Fibroblast of lung (primary cell): ENCODE results near the gene TUBD1. TPM values are rescaled to one million over a fixed set of nuclear protein-coding genes. Genes with fewer than 3 reads are reported as not detected.

Experiments used
- DNase-seq, 2 donors: peaks; one replicate each; pipeline versions ENCODE4 v3.0.0 to v3.0.0-alpha.2; 2010; ENCODE audit warnings: low read depth in 2 of 2
- H2AFZ ChIP-seq: 2 replicates; pipeline ENCODE4 v1.5.1; 2012; ENCODE audit warnings: low read length, control low read depth, inconsistent platforms
- H3K27ac ChIP-seq: 2 replicates; pipeline ENCODE4 v1.5.1; 2011; ENCODE audit warnings: low read length, control low read depth; ENCODE audit not compliant: insufficient read depth
- H3K27me3 ChIP-seq: 2 replicates; pipeline ENCODE4 v1.5.1; 2011; ENCODE audit warnings: mild to moderate bottlenecking, low read length; ENCODE audit not compliant: control insufficient read depth, insufficient read depth
- H3K36me3 ChIP-seq: 2 replicates; pipeline ENCODE4 v1.5.1; 2011; ENCODE audit warnings: low read length; ENCODE audit not compliant: control insufficient read depth, insufficient read depth
- H3K4me1 ChIP-seq: 2 replicates; pipeline ENCODE4 v1.5.1; 2011; ENCODE audit warnings: low read length; ENCODE audit not compliant: control insufficient read depth, insufficient read depth; ENCODE audit errors: extremely low read depth
- H3K4me2 ChIP-seq: 2 replicates; pipeline ENCODE4 v1.5.1; 2011; ENCODE audit warnings: low read length, control low read depth; ENCODE audit not compliant: insufficient read depth; ENCODE audit errors: extremely low read depth
- H3K4me3 ChIP-seq, 4 experiments: fragments of 200-600 bp in 1 of 4; sonication (generic) in 1 of 4; replicated peaks in 1 of 4; 2 replicates each; pipeline ENCODE4 v1.5.1; 2011 to 2016; ENCODE audit warnings: low read length in 4 of 4, low read depth in 3 of 4, mild to moderate bottlenecking in 3 of 4, control low read depth in 2 of 4, inconsistent platforms in 1 of 4, mixed read lengths in 1 of 4; ENCODE audit not compliant: insufficient read depth in 1 of 4; ENCODE audit errors: control extremely low read depth in 1 of 4
- H3K79me2 ChIP-seq: 2 replicates; pipeline ENCODE4 v1.5.1; 2012; ENCODE audit warnings: mild to moderate bottlenecking, low read length, inconsistent platforms; ENCODE audit not compliant: control insufficient read depth, insufficient read depth
- H3K9ac ChIP-seq: 2 replicates; pipeline ENCODE4 v1.5.1; 2011; ENCODE audit warnings: mild to moderate bottlenecking, low read length, control low read depth; ENCODE audit not compliant: insufficient read depth
- H3K9me3 ChIP-seq: 2 replicates; pipeline ENCODE4 v1.5.1; 2012; ENCODE audit warnings: low read depth, low read length; ENCODE audit not compliant: control insufficient read depth, insufficient read depth
- H4K20me1 ChIP-seq: 2 replicates; pipeline ENCODE4 v1.5.1; 2011; ENCODE audit warnings: low read length; ENCODE audit not compliant: control insufficient read depth, insufficient read depth; ENCODE audit errors: extremely low read depth
- EZH2 ChIP-seq: IDR thresholded peaks from 2 replicates; pipeline ENCODE4 v1.5.1; 2012; ENCODE audit warnings: low read length, control low read depth, mild to moderate bottlenecking; ENCODE audit errors: missing control alignments
- polyA plus RNA-seq, 2 donors: library from polyadenylated mRNA; depleted of rRNA in 1 of 2; stranded (reverse) in 1 of 2; unstranded in 1 of 2; fragments of >200 nt; gene quantifications; 2 replicates each; pipeline ENCODE4 v1.2.1, GENCODE V29; 2011 to 2012; ENCODE audit warnings: missing spikeins in 1 of 2
- total RNA-seq: library from RNA; depleted of rRNA; stranded (reverse); fragments of >200 nt; gene quantifications from 2 replicates; pipeline ENCODE4 v1.2.1, GENCODE V29; 2014
- TF ChIP-seq, protein P1 (sequence below), 2 donors: IDR thresholded peaks in 1 of 2; conservative IDR thresholded peaks in 1 of 2; 1 replicate in 1 of 2; 2 replicates in 1 of 2; pipeline ENCODE4 v1.5.1; 2011 to 2012; ENCODE audit warnings: low read length in 2 of 2, control low read depth in 1 of 2, inconsistent platforms in 1 of 2, low read depth in 1 of 2, mild to moderate bottlenecking in 1 of 2

The TUBD1 gene
- total and polyA plus RNA-seq, 2 donors (not counting 1 experiment from before 2014, with no cell fraction given): 3.6 to 5.6 TPM

DNA sequence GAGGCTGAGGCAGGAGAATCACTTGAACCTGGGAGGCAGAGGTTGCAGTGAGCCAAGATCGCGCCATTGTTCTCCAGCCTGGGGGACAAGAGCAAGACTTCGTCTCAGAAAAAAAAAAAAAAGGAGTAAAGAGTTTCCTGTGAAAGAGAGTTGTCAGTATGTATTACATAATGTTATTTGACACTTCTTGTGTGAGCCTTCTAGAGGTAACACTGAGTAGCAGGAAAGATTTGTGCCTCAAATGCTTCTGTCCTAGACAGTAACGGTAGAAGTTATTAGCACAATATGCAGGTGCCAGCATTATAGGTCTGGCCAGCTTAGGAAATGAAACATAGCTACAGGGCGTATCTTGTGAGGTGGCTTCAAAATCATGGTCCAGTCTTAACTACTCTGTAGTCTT, 6.4 kb upstream of the TUBD1 start:
- Histone ChIP-seq H3K9ac (no peak overlapping the region), H2AFZ (no peak overlapping the region), H3K27me3 (no peaks in the 10 kb centered on the region), H3K9me3 (no peaks in the 10 kb centered on the region), H3K4me3 (no peak overlapping the region), H3K79me2 (peaks cover 54% of the 10 kb centered on the region), H3K36me3 (no peaks in the 10 kb centered on the region), H4K20me1 (no peaks in the 10 kb centered on the region), H3K4me2 (no peak overlapping the region), H3K4me1 (peaks cover 3% of the 10 kb centered on the region), H3K27ac (no peak overlapping the region)
- no peak for TF ChIP-seq EZH2
- TF ChIP-seq, protein P1, sequence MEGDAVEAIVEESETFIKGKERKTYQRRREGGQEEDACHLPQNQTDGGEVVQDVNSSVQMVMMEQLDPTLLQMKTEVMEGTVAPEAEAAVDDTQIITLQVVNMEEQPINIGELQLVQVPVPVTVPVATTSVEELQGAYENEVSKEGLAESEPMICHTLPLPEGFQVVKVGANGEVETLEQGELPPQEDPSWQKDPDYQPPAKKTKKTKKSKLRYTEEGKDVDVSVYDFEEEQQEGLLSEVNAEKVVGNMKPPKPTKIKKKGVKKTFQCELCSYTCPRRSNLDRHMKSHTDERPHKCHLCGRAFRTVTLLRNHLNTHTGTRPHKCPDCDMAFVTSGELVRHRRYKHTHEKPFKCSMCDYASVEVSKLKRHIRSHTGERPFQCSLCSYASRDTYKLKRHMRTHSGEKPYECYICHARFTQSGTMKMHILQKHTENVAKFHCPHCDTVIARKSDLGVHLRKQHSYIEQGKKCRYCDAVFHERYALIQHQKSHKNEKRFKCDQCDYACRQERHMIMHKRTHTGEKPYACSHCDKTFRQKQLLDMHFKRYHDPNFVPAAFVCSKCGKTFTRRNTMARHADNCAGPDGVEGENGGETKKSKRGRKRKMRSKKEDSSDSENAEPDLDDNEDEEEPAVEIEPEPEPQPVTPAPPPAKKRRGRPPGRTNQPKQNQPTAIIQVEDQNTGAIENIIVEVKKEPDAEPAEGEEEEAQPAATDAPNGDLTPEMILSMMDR (conservative IDR thresholded peaks at IDR 0.05 in 1 of 2, IDR thresholded peaks at IDR 0.05 in 1 of 2; ENCODE audit: low read depth in 1 of 2, low read length in 2 of 2): peak in 1 of 2 donors; percentile 41
- peak in 1 of 2 donors; percentile 39 for DNase-seq

DNA sequence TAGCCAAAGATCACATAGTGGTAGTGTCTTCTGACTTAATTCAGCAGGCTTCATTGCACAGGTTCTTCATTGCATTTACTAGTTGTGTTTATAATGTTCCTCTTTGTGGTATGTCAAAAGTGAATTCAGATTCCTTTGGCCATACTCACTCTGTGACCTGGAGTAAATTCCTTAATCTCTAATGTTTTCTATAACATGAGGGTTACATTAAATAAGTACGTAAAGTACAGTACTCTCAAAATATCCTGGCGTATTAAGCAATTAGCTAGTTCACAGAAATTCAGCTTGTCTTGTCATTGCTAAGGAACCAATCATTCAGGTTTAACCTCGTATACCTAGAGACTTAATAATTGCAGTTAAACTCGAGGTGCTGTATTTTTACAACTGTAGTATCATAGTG, 4.3 kb upstream of the TUBD1 start:
- no peaks in the 10 kb centered on the region for H3K36me3 ChIP-seq
- peaks cover 3% of the 10 kb centered on the region for H3K4me1 ChIP-seq
- no peak overlapping the region for H3K4me2 ChIP-seq
- DNase-seq: peak; percentile 21 to 28
- H3K79me2 ChIP-seq: peaks cover 56% of the 10 kb centered on the region
- no peaks in the 10 kb centered on the region for H3K9me3 ChIP-seq
- no peaks in the 10 kb centered on the region for H4K20me1 ChIP-seq
- no peak overlapping the region for H3K9ac ChIP-seq
- no peak overlapping the region for H2AFZ ChIP-seq
- no peak for TF ChIP-seq EZH2
- TF ChIP-seq, protein P1 (conservative IDR thresholded peaks at IDR 0.05 in 1 of 2, IDR thresholded peaks at IDR 0.05 in 1 of 2; ENCODE audit: low read depth in 1 of 2, low read length in 2 of 2): no peak
- no peak overlapping the region for H3K4me3 ChIP-seq
- no peak overlapping the region for H3K27ac ChIP-seq
- no peaks in the 10 kb centered on the region for H3K27me3 ChIP-seq

GRCh38 chr17:59893676-59894100, 945 bp upstream of the TUBD1 start:
- TF ChIP-seq, protein P1 (conservative IDR thresholded peaks at IDR 0.05 in 1 of 2, IDR thresholded peaks at IDR 0.05 in 1 of 2; ENCODE audit: low read depth in 1 of 2, low read length in 2 of 2): no peak
- no peak for TF ChIP-seq EZH2
- H3K4me2 ChIP-seq: peak overlapping the region; percentile 55
- H3K36me3 ChIP-seq: no peaks in the 10 kb centered on the region
- H3K4me3 ChIP-seq: peak overlapping the region; percentile 59 to 96 (median 79)
- H3K9me3 ChIP-seq: no peaks in the 10 kb centered on the region
- peak overlapping the region; percentile 81 for H3K9ac ChIP-seq
- H3K79me2 ChIP-seq: peaks cover 43% of the 10 kb centered on the region
- DNase-seq: peak; percentile 18 to 21
- peaks cover 6% of the 10 kb centered on the region for H3K4me1 ChIP-seq
- peak overlapping the region; percentile 70 for H3K27ac ChIP-seq
- H3K27me3 ChIP-seq: no peaks in the 10 kb centered on the region
- no peaks in the 10 kb centered on the region for H4K20me1 ChIP-seq
- H2AFZ ChIP-seq: peak overlapping the region; percentile 27
